NCI-H2029 (cell line): ENCODE data around the gene TTC28.
"Not testable (repeated sequence)": the region's sequence is repeated elsewhere in the genome, so short reads cannot be mapped to it uniquely, and the experiment has no call there.

Experiments
- DNase-seq: peaks from one replicate; lab custom pipeline; 2025; lab: John Stamatoyannopoulos, UW

Gene TTC28

GRCh38 chr22:28678170-28678569 is 1.5 kb downstream of the TTC28 start:
- DNase-seq, result not testable (repeated sequence)

- no peak for DNase-seq
Observed at GRCh38 chr22:28674121-28674563, 5.5 kb downstream of the TTC28 start.

- no peak for DNase-seq
Observed at GRCh38 chr22:28670756-28671155, 8.9 kb downstream of the TTC28 start.

GRCh38 chr22:28670161-28670560 is 9.5 kb downstream of the TTC28 start:
- DNase-seq, result no peak

- no peak for DNase-seq
Observed at GRCh38 chr22:28669387-28669786, 10.3 kb downstream of the TTC28 start.

GRCh38 chr22:28663569-28663942 is 16.1 kb downstream of the TTC28 start:
- not testable (repeated sequence) for DNase-seq

GRCh38 chr22:28658448-28658847 is 21.2 kb downstream of the TTC28 start:
- DNase-seq, result no peak

- no peak for DNase-seq
Observed at GRCh38 chr22:28656181-28656580, 23.5 kb downstream of the TTC28 start.

- DNase-seq, result no peak
Observed at GRCh38 chr22:28650463-28650862, 29.2 kb downstream of the TTC28 start.

- DNase-seq, result no peak
Observed at GRCh38 chr22:28648792-28649191, 30.8 kb downstream of the TTC28 start.

- no peak for DNase-seq
Observed at GRCh38 chr22:28647216-28647615, 32.4 kb downstream of the TTC28 start.

GRCh38 chr22:28639321-28639720 is 40.3 kb downstream of the TTC28 start:
- no peak for DNase-seq

GRCh38 chr22:28637225-28637624 is 42.4 kb downstream of the TTC28 start:
- no peak for DNase-seq

GRCh38 chr22:28630177-28630574 is 49.5 kb downstream of the TTC28 start:
- DNase-seq, result no peak

- DNase-seq, result no peak
Observed at GRCh38 chr22:28629420-28630176, 50.0 kb downstream of the TTC28 start.

- DNase-seq, result no peak
Observed at GRCh38 chr22:28628766-28629165, 50.9 kb downstream of the TTC28 start.

GRCh38 chr22:28627791-28628190 is 51.8 kb downstream of the TTC28 start:
- DNase-seq, result no peak

GRCh38 chr22:28620244-28620922 is 59.3 kb downstream of the TTC28 start:
- DNase-seq, result no peak

GRCh38 chr22:28619236-28619635 is 60.4 kb downstream of the TTC28 start:
- no peak for DNase-seq

GRCh38 chr22:28615423-28615822 is 64.2 kb downstream of the TTC28 start:
- not testable (repeated sequence) for DNase-seq

GRCh38 chr22:28609921-28610320 is 69.7 kb downstream of the TTC28 start:
- DNase-seq, result no peak

GRCh38 chr22:28608546-28608945 is 71.1 kb downstream of the TTC28 start:
- no peak for DNase-seq

- no peak for DNase-seq
Observed at GRCh38 chr22:28607795-28608194, 71.8 kb downstream of the TTC28 start.
